GOT3 (cell line): ENCODE measurements around the gene HOXC11.
A peak's percentile ranks its signal among the peaks of the same experiment; 100 is the strongest.

ENCODE experiments used
- DNase-seq: peaks from one replicate; lab custom pipeline; 2025; ENCODE audit warnings: mixed read lengths; lab: John Stamatoyannopoulos, UW

Gene HOXC11

DNA sequence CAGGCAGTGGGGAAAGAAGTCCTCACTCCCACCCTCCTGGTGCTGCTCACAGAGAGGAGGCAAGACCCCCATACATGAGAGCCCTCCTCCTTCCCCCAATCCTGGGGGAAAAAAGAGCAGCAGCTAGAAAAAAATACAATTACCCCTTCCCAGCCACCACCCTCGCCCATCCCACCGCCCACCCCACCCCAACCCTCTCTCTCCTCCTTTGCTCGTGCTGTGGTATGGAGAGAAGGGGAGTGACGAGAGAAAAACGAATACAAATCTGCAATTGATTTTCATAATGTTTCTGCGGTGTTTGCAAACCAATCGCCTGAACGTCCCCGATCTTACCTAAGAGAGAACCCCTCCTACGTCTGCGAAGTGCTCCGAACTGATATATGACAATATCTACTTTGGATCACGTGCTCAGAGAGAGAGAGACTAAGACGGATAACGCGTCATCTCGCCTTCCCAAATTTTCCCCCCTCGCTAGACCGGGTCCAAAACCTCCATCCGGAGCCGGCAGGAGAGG is at the start of gene HOXC11:
TSS of gene HOXC11 (plus strand) at position 405 of the 514 bp plus-strand sequence. CDS start 116 bp downstream, outside the sequence.
- DNase-seq, result no peak

DNA sequence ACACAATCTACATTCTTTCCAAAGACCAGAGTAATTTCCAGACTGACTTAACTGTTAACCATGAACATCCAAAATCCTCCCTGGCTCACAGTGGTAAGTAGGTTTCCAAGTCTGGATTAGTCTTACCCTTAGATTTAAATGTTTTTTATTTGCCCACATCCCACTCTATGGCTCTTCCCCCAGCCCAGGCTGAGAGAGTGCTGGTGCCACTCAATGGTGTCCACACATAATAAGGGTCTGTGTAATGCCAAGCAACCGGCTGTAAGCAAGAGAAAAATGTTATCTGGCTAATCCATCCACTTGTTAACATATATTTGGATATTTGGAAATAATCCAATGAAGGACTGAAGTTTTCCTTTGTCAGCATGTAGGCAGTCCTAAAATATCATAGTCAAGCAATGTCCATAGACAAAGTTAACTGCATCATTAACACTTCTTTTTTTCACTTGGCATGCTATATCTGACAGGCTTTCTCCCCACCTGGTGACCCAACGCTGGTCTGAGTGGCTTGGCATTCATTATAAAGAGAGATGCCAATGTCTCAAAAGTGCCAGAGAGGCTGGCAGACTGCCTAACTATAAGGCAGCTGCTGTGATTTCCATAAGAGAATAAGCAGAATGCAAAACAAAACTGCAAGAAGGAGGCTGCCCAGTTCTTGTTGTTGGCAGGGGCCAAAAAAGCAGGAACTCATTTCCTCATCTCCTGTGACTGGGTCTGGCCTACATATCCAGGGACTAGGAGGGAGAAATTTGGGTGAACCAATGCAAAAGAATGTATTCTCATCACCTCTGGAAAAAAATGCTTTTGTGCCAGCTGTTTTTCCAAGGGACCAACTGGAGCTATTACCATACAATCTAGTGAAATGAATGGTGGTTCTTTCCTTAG is 48.2 kb upstream of the HOXC11 start:
- no peak for DNase-seq

DNA sequence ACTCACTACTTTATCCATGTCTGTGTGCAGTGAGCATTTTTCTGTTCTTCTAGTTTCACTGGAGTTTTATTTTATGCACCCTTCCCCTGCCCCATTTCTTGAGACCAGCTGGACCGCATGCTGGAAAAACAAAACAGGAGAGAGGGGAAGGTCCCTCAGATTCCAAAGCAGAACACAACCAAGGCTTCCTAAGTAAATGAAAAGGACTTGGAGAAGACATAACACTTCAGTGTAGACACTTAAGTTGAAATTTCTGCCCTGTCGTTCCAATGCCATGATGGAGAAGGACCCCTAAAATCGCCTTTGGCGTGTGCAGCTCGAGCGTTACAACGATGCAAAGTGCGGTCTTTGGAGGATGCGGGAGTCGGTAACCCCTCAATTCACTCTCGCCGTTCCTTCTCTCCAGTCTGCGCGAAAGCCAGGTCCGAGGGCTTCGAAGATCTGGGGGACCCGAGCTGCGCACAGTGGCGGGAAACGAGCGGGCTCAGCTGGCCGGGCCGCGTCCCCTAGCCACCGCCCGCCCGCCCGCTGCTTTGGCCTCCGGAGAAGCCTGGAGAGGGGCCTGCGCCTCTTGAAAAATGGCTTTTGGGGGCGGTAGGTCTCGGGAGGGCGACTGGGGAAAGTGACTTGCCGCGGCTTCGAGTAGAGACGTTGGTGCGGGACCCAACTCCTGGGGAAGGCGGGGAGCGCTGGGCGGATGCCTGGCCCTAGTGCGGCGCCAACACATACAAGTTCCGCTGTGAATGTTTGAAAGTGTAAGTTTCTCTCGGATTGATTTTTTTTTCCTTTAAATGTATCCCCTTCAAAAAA is 45.5 kb upstream of the HOXC11 start:
- no peak for DNase-seq

DNA sequence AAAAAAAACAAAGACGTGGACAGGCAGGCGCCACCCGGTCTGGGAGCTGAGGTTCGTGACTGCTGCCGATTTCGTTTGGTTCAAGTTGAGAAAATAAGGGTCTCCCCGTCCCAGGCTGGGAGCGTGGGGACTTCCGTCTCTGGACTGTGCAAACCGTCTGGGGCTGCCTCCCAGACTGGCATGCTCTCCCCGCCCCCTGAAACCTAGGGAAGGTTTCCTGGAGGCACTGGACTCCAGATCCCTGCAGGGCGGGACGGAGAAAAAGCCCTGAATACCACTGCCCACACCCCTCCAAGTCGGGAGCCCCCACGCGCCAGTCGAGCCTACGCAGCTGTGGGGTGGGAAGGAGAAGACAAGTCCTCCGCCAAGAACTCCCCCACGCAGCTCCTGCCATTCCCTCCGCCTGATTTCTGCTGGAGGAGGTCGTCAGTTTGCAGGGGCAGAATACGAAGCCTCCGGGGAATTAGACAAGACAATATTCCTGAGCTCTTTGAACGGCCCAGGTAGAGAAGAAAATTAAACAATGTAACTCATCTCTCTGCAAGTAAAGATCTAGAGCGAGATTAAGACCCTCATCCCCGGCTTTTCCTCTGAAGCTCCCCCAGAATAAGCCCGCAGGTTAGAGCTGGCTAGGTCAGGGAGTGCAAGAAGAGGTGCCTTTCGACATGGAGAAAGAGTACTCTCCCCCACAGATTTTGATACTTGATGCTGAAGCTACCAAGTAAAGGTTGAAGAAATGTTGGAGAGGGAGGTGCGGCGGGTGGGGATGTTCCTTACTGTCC is 44.7 kb upstream of the HOXC11 start:
- no peak for DNase-seq

DNA sequence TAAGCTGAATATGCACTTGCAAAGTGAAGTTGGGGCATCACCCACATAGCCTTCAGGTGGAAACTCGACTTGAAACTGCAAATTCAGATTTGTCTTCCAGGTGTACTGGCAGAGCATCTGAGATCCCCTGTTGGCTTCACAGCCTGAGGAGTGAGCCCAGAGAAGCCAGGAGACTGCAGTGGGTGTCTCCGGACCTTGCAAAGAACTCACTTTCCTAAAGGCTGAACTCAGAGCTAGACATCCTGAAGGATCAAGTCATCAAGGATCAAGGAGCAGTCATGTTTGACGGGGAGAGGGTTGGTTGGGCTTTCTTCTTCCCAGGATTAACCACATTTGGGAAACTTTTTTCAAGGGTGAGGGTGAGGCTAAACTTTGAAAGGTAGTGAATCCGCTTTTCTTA is 43.4 kb upstream of the HOXC11 start:
- DNase-seq, result no peak

DNA sequence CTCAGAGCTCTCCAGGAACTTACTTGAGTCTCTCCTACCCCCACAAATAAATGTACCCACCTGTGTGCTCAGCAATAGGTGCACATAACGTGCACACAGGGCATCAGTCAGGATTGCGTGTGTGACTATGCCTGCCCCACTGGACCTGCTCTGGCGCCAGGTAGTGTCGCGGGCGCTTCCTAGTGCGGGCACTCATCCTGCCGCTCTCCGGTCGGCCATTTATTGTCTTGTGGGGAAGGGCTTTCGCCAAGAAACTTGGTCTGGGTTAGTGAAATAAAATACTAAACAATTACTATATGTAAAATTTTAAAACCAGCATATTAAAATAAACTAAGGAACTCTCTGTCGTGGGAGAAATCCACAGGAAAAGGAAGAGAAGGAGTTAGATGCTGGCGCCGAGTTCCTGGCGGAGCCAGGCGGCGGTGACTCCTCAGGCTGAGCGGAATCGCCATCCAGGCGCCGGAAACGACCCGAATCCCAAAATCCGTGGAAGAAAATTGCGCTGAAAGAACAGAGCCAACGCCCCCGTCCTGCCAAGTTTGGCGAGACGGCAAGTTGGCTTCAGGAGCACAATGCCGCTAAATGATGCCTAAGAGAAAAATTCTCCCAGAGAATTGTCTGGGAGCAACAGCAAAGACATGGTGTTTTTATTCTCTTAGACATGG is 42.2 kb upstream of the HOXC11 start:
- no peak for DNase-seq

DNA sequence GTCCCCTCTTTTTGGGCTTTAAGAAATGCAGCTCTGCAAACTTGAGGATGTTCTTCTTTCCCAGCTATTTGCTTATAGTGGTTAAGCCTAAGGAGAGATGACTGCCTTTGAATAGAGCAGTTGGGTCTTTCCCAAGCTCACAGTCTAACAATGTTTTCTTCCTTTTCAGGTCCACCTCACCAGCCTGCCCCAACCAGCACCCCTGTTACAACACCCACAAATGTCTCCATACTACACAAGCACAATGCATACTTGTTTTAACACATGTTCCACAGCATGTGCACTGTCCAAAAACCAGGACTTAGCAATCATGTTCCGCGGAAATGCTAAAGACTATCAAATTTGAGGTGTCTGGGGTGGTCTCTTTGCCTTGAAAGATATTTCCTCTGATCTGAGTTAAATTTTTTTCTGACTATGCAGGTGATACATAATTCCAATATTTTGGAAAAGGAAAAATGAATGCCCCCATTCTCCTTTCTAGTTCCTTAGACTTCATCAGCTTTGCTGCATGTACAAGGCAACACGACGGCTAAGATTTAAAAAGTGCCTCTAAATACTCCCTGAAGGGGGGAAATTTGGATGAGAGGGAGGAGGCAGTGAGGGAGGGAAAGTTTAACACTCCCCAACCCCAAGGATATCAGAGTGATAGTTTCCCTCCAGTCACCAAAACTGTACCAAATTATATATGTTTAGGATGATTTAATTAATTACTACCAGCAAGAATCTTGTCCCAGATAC is 40.9 kb upstream of the HOXC11 start:
- no peak for DNase-seq

DNA sequence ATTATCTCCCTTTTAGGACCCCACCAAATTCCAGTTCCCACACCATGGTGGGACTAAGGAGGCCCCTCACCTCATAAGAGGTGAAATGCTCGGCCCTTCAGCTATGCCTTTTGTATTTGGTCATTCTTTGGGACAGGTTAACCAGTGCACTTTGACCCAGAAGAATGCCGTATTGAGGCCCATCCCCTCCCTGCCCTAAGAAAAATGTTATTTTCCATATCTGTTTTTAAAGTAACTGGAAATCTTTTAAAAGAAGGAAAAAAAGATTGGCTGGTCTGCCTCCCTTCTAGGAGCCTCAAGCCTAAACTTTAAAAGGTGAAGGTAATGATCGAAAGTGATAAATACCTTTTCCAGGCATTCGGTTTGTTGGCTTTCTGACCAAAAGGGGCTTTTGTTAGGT is 40.0 kb upstream of the HOXC11 start:
- DNase-seq, result no peak

DNA sequence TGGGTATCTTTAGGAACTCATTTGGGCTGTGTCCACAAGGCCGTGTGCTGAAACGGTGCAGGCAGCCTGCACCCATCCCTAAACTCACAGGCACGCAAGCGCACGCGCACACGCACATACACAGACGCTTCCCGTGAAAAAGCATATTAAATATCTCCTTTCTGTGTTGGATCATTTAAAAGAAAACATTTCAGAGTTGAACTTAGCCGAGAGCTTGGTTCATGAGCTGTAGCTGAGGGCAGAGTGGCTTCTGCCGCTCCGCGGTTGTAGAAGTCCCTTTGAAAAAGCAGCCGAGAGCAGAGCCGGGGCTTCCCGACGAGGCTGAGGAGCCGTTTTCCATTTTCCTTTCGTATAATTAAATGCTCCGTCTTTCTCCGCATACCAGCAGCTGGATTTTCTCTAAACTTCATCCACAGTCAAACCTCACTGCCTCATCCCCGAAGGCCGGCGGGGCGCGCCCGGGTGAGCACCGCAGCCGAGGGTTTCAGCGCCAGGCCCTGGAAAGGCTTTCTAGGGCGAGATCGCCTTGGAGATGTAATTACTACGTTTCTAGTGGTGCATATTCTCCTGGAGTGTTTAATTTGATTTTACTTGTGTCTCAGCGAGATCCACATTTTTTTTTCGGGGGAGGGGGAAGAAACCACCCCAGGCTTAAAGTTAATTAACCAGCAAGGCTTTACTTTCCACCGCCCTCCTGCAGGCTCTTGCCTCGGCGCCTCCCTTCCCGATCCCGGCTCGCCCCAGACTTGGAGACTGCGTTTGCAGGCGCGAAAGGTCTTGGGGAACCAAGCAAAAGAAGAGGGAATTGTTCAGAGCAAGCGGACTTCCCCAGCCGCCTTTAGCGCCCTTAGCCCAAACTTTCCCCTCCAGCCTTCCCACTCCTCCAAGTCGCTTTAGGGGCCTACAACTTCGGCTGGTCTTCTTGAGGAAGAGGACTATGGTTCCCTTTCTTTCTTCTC is 37.3 kb upstream of the HOXC11 start:
- no peak for DNase-seq

DNA sequence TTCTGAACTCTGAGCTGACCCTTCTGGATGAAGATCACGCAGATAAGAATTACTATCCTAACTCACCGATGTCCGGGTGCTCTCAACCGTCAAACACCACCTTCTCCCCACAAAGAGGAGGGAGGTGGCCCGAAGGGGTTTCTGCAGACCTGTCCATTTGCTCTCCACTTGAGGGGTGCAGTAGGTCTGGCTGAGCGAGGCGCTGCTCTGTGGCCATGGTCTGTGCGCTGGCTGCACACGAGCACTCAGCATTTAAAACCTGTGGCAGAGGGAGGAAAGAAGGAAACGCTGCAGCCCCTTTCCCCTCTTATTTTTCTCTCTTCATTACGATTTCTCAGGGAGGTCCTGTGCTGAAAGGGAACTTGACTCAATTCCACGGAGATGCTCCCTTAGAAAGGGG is 35.8 kb upstream of the HOXC11 start:
- no peak for DNase-seq

DNA sequence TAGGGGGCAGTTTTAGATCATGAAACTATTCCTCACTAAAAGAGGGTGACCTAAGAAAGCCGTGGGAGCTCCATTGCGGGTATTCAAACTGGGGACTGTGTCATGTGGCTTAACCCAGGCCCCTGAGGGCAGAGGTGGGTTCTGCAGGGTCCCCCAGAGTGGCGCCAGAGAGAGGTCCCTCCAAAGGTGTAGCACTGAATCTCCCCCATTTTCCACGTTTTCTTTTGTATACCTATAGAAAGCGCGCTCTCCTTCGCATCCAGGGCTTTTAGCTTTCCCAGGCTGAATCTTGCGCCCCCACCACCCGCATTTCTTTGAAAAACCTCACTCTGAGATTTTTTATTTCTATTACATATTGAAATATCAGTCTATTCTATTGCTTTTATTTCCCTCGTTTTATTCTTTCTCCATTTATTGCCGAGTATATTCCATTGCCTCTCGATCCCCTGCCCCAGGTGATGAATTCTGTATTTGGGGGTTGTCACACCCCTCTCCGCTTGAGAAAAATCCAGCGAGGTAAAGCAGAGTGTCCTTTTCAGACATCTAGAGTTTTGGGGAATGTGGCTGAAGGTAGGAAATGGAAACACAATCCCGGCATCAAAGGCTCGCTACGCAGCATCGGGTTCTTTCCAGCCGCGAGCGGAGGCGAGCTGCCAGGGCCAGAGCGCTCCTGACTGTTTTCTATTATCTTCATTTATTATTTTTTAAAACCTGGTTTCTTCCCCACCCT is 35.2 kb upstream of the HOXC11 start:
- no peak for DNase-seq

DNA sequence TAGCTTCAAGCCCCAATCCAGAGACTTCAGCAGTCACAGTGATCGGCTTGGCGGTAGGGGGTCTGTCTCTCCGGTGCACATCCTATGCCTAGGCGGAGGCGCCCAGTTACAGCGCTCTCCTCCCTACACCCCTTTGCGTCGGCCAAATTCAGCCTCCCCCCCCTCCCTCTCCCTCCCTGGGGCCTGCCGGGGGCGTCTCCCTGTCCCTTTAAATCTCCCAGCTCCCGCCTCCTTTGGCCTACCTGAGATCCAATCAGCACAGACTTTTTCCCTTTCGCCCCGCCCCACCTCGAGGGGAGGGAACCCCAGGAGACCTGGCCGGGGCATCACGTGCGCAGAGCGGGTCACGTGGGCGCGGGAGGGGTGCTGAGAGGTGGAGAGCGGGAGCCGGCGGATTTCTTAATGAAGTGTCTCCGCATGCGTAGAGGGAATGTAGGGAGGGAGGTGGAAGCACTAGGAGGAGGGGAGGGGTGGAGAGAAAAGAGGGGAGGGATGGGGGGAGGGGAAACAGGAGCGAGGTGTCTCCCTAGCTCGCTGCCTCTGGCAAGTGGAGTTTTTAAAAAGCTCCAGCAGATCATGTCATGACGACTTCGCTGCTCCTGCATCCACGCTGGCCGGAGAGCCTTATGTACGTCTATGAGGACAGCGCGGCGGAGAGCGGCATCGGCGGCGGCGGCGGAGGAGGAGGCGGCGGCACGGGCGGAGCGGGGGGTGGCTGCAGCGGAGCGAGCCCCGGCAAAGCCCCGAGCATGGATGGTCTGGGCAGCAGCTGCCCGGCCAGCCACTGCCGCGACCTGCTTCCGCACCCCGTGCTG is 34.4 kb upstream of the HOXC11 start, which contains the start of gene HOXC13:
TSS of gene HOXC13 (plus strand) at position 506 of the 815 bp plus-strand sequence. CDS start at position 582, 76 bp downstream.
- peak; percentile 75 for DNase-seq

DNA sequence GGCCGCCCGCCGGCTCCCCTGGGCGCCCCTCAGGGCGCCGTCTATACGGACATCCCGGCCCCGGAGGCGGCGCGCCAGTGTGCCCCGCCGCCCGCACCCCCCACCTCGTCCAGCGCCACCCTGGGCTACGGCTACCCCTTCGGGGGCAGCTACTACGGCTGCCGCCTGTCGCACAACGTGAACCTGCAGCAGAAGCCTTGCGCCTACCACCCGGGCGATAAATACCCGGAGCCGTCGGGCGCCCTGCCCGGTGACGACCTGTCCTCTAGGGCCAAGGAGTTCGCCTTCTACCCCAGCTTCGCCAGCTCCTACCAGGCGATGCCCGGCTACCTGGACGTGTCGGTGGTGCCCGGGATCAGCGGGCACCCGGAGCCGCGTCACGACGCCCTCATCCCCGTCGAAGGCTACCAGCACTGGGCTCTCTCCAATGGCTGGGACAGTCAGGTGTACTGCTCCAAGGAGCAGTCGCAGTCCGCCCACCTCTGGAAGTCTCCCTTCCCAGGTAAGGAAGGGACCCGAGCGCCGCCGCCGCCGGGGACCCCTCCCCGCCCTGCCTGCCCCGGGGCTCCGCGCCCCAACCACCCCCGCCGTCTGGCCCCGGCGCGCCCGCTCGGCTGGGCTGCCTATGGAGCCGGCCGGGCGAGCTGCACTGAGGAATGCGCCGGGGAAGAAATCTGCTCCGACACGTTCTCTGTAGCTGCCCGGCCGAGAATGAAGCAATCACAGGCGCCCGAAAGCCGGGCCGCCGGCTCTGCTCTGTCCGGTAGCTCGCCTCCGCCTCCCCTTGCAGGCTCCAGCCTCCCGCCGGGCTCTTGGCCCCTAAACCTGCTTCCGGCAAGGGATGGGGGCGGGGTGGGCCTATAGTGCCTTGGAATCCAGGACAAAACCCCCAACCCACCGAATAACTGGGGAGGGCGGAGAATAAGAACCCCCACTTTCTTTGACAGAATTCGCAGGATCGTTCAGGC is 33.5 kb upstream of the HOXC11 start:
- DNase-seq, result no peak

DNA sequence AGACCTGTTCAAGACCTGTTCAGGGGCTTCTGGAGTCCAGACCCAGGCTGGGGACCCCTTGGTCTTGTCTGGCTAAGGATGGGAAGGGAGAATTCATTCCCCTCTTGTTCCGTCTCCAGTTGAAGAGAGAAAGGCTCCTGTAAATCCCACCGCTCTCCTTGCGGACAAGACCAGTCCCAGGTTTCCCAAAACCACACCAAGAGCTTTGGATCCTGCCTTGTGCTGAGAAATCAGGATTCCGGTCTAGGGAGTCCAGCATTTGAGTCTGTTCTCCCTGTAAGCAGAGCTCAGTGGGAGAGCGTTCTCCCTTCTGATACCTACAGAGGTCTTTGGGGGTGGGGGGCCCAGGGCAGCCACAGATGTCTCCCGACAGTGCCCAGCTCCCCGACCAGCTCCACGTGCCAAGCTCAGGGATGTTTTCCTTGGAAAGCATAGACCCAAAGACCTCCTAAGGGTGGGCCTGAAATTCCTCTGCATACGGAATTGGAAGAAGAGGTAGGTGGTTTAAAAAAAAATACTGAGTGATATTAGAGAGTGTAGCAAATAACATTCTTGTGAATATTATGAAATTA is 32.4 kb upstream of the HOXC11 start:
- no peak for DNase-seq

DNA sequence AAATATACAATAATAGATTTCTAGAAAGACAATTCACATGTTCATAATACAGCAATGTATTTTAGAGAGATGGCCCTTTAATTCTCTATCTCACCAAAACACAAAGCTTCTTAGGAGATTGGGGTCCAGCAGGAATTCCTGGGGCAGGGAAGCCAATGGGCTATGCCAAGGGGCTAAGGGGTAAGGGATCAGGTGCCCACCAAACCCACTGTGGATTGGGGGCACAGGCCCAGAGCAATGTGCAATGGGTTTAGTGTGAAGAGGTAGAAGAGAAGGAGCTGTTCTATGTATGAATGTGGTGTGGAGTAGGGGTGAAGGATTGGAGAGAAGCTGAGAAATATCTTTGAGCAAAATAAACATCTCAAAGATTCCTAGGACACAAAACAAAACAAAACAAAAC is 31.7 kb upstream of the HOXC11 start:
- no peak for DNase-seq

DNA sequence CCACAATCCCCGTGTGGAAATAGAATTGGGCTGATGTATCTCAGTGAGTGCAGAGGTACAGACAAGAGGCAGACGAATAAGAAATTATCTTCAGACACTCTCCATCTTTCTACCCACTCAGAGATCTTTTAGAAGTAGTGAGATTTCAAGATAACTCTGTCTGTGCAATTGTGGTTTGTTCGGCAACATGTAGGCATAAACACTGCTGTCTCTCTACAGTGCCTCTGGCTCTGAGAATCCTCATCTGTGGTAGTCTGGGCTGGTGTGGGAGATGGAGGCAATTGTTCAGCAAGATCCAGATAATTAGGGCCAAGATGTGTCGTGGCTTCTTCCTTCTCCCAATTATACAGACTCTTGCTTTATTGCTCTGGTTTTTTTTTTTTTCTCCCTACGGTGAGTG is 31.2 kb upstream of the HOXC11 start:
- DNase-seq, result no peak
